Neural cell (in vitro differentiated cells): ENCODE data around the gene RGS18. TPM values are rescaled to one million over a fixed set of nuclear protein-coding genes. Genes with fewer than 3 reads are reported as not detected.

ENCODE experiments used
- H2AFZ ChIP-seq: fragments of 200-600, 300-800 bp; sonication (generic), shearing (Covaris generic); 2 replicates; pipeline ENCODE4 v1.6.0; 2014; ENCODE audit warnings: low read depth, mild to moderate bottlenecking, antibody characterized with exemption, low read length, moderate library complexity
- H3F3A ChIP-seq: fragments of 200-600 bp; shearing (Covaris generic); 2 replicates; pipeline ENCODE4 v1.6.1; 2016; ENCODE audit warnings: mild to moderate bottlenecking, moderate library complexity, mixed read lengths, antibody characterized with exemption, low read length; ENCODE audit not compliant: insufficient read depth, poor library complexity, severe bottlenecking
- H3K27ac ChIP-seq: fragments of 200-600, 300-800 bp; sonication (generic), shearing (Covaris generic); 2 replicates; pipeline ENCODE4 v1.5.1; 2014; ENCODE audit warnings: mild to moderate bottlenecking, low read length, moderate library complexity
- H3K27me3 ChIP-seq: fragments of 300-800, 200-600 bp; sonication (generic), shearing (Covaris generic); 2 replicates; pipeline ENCODE4 v1.6.0; 2014; ENCODE audit warnings: mild to moderate bottlenecking, low read depth, low read length, moderate library complexity; ENCODE audit not compliant: insufficient read depth
- H3K36me3 ChIP-seq: fragments of 300-800, 200-600 bp; sonication (generic), shearing (Covaris generic); 2 replicates; pipeline ENCODE4 v1.5.1; 2014; ENCODE audit warnings: mild to moderate bottlenecking, antibody characterized with exemption, low read length, moderate library complexity; ENCODE audit not compliant: insufficient read depth
- H3K4me2 ChIP-seq: fragments of 300-800, 200-600 bp; sonication (generic), shearing (Covaris generic); 2 replicates; pipeline ENCODE4 v1.6.0; 2014; ENCODE audit warnings: mild to moderate bottlenecking, low read length
- H3K4me3 ChIP-seq: fragments of 300-800, 200-600 bp; sonication (generic), shearing (Covaris generic); 2 replicates; pipeline ENCODE4 v1.5.1; 2014; ENCODE audit warnings: mild to moderate bottlenecking, low read length, moderate library complexity
- H3K79me2 ChIP-seq: fragments of 200-600 bp; shearing (Covaris generic); replicated peaks from 2 replicates; pipeline ENCODE4 v1.6.0; 2014; ENCODE audit warnings: mild to moderate bottlenecking, low read length, moderate library complexity; ENCODE audit not compliant: insufficient read depth
- H3K9ac ChIP-seq: fragments of 300-800, 200-600 bp; sonication (generic), shearing (Covaris generic); 2 replicates; pipeline ENCODE4 v1.6.1; 2016; ENCODE audit warnings: mild to moderate bottlenecking, low read length, mixed read lengths
- H3K9me2 ChIP-seq: fragments of 200-600 bp; shearing (Covaris generic); 2 replicates; pipeline ENCODE4 v1.6.1; 2016; ENCODE audit warnings: mild to moderate bottlenecking, low read length, mixed read lengths; ENCODE audit not compliant: insufficient read depth
- H3K9me3 ChIP-seq: fragments of 200-600, 300-800 bp; sonication (generic), shearing (Covaris generic); 2 replicates; pipeline ENCODE4 v1.6.1; 2016; ENCODE audit warnings: mild to moderate bottlenecking, mixed run types, low read length, moderate library complexity, mixed read lengths
- H4K20me1 ChIP-seq: fragments of 200-600 bp; shearing (Covaris generic); 2 replicates; pipeline ENCODE4 v1.6.1; 2016; ENCODE audit warnings: mild to moderate bottlenecking, mixed run types; ENCODE audit not compliant: insufficient read depth
- EP300 ChIP-seq: fragments of 450-650 bp; conservative IDR thresholded peaks from 2 replicates; pipeline ENCODE4 v1.6.1; 2014; ENCODE audit warnings: antibody characterized with exemption, mild to moderate bottlenecking, moderate library complexity; ENCODE audit not compliant: poor library complexity, severe bottlenecking
- EZH2 ChIP-seq: fragments of 200-600, 300-800 bp; shearing (Covaris generic), sonication (generic); IDR thresholded peaks from 2 replicates; pipeline ENCODE4 v1.6.1; 2014; ENCODE audit warnings: antibody characterized with exemption, low read length, borderline replicate concordance, mild to moderate bottlenecking; ENCODE audit not compliant: insufficient read depth, poor library complexity, severe bottlenecking
- MXI1 ChIP-seq: fragments of 450-650 bp; conservative IDR thresholded peaks from 2 replicates; pipeline ENCODE4 v1.6.1; 2014; ENCODE audit warnings: antibody characterized with exemption, mild to moderate bottlenecking; ENCODE audit not compliant: poor library complexity, severe bottlenecking
- POLR2AphosphoS5 ChIP-seq: IDR thresholded peaks from 2 replicates; pipeline ENCODE4 v1.6.1; 2012
- RAD21 ChIP-seq: fragments of 450-650 bp; conservative IDR thresholded peaks from 2 replicates; pipeline ENCODE4 v1.6.1; 2014; ENCODE audit warnings: antibody characterized with exemption, mild to moderate bottlenecking, moderate library complexity
- SMC3 ChIP-seq: fragments of 450-650 bp; conservative IDR thresholded peaks from 2 replicates; pipeline ENCODE4 v1.6.1; 2014; ENCODE audit warnings: antibody characterized with exemption, mild to moderate bottlenecking, moderate library complexity; ENCODE audit not compliant: poor library complexity
- TAF1 ChIP-seq: IDR thresholded peaks from 2 replicates; pipeline ENCODE4 v1.6.1; 2012; ENCODE audit warnings: low read depth
- polyA plus RNA-seq: library from polyadenylated mRNA; depleted of rRNA; stranded (reverse); fragments of >200 nt; gene quantifications from 2 replicates; pipeline ENCODE4 v1.2.3, GENCODE V29; 2014
- TF ChIP-seq, protein P1 (sequence below): IDR thresholded peaks from 2 replicates; pipeline ENCODE4 v1.6.1; 2012; ENCODE audit warnings: borderline replicate concordance
- TF ChIP-seq, protein P2 (sequence below): fragments of 450-650 bp; IDR thresholded peaks from 2 replicates; pipeline ENCODE4 v1.5.1; 2014; ENCODE audit warnings: antibody characterized with exemption, mild to moderate bottlenecking, moderate library complexity; ENCODE audit not compliant: poor library complexity, severe bottlenecking

The RGS18 gene
- polyA plus RNA-seq, 1 donor from 2014 or later = not detected

DNA sequence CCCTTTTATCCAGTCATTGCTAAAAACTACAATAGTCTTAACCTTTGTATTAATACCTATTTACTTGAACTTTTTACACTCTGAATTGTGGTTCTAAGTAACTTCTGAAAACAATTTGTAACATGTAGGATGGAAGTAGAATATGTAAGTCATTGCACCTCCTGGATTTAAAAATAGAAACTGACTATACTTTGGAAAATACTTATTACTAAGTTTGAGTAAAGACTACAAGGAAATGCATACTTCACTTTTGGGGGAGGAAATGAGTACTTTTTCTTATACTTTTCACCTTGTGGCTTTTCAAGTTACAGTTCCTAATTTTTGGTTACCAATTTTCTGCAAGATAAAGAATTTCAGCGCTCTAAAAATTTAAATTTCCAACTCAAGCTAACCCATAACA lies 8.7 kb downstream of the RGS18 start:
- no peaks in the 10 kb centered on the region for H3F3A ChIP-seq
- no peak overlapping the region for H3K27ac ChIP-seq
- H3K9ac ChIP-seq = no peak overlapping the region
- H3K79me2 ChIP-seq = no peaks in the 10 kb centered on the region
- H3K27me3 ChIP-seq = no peaks in the 10 kb centered on the region
- H3K9me3 ChIP-seq = no peaks in the 10 kb centered on the region
- no peaks in the 10 kb centered on the region for H3K36me3 ChIP-seq
- no peak overlapping the region for H2AFZ ChIP-seq
- no peak overlapping the region for H3K4me3 ChIP-seq
- H4K20me1 ChIP-seq = no peaks in the 10 kb centered on the region
- no peak overlapping the region for H3K4me2 ChIP-seq
- H3K9me2 ChIP-seq = no peaks in the 10 kb centered on the region
- TF ChIP-seq POLR2AphosphoS5 (no peak), RAD21 (no peak), EP300 (no peak)
- TF ChIP-seq, protein P1, sequence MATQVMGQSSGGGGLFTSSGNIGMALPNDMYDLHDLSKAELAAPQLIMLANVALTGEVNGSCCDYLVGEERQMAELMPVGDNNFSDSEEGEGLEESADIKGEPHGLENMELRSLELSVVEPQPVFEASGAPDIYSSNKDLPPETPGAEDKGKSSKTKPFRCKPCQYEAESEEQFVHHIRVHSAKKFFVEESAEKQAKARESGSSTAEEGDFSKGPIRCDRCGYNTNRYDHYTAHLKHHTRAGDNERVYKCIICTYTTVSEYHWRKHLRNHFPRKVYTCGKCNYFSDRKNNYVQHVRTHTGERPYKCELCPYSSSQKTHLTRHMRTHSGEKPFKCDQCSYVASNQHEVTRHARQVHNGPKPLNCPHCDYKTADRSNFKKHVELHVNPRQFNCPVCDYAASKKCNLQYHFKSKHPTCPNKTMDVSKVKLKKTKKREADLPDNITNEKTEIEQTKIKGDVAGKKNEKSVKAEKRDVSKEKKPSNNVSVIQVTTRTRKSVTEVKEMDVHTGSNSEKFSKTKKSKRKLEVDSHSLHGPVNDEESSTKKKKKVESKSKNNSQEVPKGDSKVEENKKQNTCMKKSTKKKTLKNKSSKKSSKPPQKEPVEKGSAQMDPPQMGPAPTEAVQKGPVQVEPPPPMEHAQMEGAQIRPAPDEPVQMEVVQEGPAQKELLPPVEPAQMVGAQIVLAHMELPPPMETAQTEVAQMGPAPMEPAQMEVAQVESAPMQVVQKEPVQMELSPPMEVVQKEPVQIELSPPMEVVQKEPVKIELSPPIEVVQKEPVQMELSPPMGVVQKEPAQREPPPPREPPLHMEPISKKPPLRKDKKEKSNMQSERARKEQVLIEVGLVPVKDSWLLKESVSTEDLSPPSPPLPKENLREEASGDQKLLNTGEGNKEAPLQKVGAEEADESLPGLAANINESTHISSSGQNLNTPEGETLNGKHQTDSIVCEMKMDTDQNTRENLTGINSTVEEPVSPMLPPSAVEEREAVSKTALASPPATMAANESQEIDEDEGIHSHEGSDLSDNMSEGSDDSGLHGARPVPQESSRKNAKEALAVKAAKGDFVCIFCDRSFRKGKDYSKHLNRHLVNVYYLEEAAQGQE = no peak

DNA sequence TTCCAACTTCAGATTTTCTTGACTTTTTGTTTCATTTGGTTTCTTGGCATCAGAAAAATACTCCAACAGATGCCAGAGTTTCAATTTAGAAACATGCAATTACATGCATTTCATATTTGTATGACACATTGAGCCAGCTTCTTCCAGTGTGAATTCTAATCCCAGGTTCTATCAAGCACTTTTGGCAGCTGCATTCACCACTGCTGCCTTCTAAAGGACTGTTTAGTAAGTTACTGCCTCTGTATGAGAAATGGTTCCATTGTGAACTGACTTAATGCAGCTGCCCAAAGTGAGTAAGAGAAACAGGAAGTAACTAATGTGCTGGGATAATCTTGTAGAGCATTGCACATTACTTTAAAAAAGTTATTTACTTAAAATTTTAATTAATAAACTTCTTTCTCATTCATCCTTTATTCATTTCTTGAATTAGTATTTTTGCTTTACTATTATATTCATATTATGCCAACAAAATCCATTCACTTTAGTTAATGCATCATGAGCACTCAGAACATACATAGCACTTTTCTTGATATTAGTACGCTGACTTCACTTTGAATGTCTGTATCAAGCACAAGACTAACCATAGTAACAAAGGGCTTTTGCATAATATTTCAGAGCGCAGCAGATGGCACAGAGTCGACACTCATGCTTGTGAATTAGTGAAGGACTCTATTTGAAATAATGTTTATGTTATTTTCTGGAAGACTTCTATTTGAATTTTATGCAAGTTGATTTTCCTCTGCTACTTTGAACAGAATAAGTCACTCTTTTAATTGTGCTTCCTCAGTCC lies 9.8 kb downstream of the RGS18 start:
- no peak overlapping the region for H3K27ac ChIP-seq
- H3K36me3 ChIP-seq = no peaks in the 10 kb centered on the region
- no peaks in the 10 kb centered on the region for H3K27me3 ChIP-seq
- no peaks in the 10 kb centered on the region for H3K9me3 ChIP-seq
- H3F3A ChIP-seq = no peaks in the 10 kb centered on the region
- no peak overlapping the region for H3K4me3 ChIP-seq
- H2AFZ ChIP-seq = no peak overlapping the region
- no peak overlapping the region for H3K4me2 ChIP-seq
- H3K79me2 ChIP-seq = no peaks in the 10 kb centered on the region
- H4K20me1 ChIP-seq = no peaks in the 10 kb centered on the region
- no peak overlapping the region for H3K9ac ChIP-seq
- no peak for TF ChIP-seq SMC3
- TF ChIP-seq MXI1 = no peak
- TF ChIP-seq RAD21 = no peak
- no peak for TF ChIP-seq EP300
- TF ChIP-seq, protein P2, sequence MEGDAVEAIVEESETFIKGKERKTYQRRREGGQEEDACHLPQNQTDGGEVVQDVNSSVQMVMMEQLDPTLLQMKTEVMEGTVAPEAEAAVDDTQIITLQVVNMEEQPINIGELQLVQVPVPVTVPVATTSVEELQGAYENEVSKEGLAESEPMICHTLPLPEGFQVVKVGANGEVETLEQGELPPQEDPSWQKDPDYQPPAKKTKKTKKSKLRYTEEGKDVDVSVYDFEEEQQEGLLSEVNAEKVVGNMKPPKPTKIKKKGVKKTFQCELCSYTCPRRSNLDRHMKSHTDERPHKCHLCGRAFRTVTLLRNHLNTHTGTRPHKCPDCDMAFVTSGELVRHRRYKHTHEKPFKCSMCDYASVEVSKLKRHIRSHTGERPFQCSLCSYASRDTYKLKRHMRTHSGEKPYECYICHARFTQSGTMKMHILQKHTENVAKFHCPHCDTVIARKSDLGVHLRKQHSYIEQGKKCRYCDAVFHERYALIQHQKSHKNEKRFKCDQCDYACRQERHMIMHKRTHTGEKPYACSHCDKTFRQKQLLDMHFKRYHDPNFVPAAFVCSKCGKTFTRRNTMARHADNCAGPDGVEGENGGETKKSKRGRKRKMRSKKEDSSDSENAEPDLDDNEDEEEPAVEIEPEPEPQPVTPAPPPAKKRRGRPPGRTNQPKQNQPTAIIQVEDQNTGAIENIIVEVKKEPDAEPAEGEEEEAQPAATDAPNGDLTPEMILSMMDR = no peak
- TF ChIP-seq, protein P1 = no peak
- TF ChIP-seq EZH2 = no peak
- no peak for TF ChIP-seq POLR2AphosphoS5
- no peak for TF ChIP-seq TAF1
- no peaks in the 10 kb centered on the region for H3K9me2 ChIP-seq
